Measurements from ENCODE around the gene ZFYVE19. TPM values are rescaled to one million over a fixed set of nuclear protein-coding genes. Genes with fewer than 3 reads are reported as not detected.

ZFYVE19 gene
- total and polyA plus RNA-seq, 2 of the 13 experiments (the other 11 are each of a cell fraction or from before 2014, with no cell fraction given) = 23.3 to 44.0 TPM

DNA sequence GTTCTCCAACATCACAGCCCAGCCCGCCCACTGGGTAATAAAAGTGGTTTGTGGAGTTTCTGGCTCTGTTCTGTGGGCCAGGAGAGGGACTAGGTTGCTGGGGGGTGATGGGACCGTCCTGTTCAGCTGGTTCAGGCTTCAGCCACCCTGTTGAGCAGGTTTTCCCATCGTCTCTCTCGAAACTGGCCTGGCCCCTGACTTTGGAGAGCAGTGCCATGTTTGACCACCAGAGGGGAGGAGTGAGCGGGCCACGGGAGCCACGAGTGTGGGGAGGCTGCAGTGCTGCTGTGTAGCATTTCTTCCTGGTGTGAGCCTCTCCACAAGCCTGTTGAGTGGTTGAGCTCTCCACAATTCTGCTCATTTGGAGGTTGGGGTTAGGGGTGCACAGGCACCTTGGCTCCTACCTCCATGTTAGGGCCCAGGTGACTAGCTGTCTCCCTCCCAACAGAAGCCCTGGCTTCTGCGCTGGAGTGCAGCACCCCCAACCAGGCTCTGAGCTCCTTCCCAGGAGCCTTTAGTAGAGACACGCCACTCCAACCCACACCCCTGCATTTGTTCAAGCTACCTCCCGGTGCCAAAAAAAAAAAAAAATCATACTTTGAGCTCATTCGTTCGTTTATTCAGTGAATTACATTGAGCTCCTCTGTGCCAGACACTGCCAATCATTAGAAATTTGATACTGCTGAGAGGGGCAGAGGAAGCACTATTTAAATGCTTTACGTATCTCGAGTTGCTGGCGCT, 50.9 kb downstream of the ZFYVE19 start (continued):
- TF ChIP-seq ZFP91 (CRISPR knock-in tag; IDR thresholded peaks at IDR 0.05; ENCODE audit: borderline replicate concordance) = peak; percentile 35; the same call in 1 of the 2 replicates
- TF ChIP-seq ZNF614 (CRISPR knock-in tag; IDR thresholded peaks at IDR 0.05; ENCODE audit: borderline replicate concordance) = peak; percentile 48; the same call in 1 of the 2 replicates
- TF ChIP-seq NFIC (IDR thresholded peaks at IDR 0.05; ENCODE audit: low read length) = no peak
- no peak for TF ChIP-seq SP140L (CRISPR knock-in tag; IDR thresholded peaks at IDR 0.05; ENCODE audit: borderline replicate concordance)
- TF ChIP-seq PAXIP1 (CRISPR knock-in tag; conservative IDR thresholded peaks at IDR 0.05) = no peak
- TF ChIP-seq POLR2G (IDR thresholded peaks at IDR 0.05; ENCODE audit: low read depth, low read length) = no peak
- no peak; the same call in 1 of the 2 replicates for TF ChIP-seq HMG20A (CRISPR knock-in tag; IDR thresholded peaks at IDR 0.05; ENCODE audit: borderline replicate concordance)
- 0 out of 2 replicates have a peak, but pooled peaks have one; percentile 22 for TF ChIP-seq TBX2 (CRISPR knock-in tag; IDR thresholded peaks at IDR 0.05; ENCODE audit: borderline replicate concordance)
- TF ChIP-seq, protein P1, sequence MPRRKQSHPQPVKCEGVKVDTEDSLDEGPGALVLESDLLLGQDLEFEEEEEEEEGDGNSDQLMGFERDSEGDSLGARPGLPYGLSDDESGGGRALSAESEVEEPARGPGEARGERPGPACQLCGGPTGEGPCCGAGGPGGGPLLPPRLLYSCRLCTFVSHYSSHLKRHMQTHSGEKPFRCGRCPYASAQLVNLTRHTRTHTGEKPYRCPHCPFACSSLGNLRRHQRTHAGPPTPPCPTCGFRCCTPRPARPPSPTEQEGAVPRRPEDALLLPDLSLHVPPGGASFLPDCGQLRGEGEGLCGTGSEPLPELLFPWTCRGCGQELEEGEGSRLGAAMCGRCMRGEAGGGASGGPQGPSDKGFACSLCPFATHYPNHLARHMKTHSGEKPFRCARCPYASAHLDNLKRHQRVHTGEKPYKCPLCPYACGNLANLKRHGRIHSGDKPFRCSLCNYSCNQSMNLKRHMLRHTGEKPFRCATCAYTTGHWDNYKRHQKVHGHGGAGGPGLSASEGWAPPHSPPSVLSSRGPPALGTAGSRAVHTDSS (CRISPR knock-in tag; conservative IDR thresholded peaks at IDR 0.05) = 0 out of 2 replicates have a peak, but pooled peaks have one; percentile 59
- TF ChIP-seq, protein P2, sequence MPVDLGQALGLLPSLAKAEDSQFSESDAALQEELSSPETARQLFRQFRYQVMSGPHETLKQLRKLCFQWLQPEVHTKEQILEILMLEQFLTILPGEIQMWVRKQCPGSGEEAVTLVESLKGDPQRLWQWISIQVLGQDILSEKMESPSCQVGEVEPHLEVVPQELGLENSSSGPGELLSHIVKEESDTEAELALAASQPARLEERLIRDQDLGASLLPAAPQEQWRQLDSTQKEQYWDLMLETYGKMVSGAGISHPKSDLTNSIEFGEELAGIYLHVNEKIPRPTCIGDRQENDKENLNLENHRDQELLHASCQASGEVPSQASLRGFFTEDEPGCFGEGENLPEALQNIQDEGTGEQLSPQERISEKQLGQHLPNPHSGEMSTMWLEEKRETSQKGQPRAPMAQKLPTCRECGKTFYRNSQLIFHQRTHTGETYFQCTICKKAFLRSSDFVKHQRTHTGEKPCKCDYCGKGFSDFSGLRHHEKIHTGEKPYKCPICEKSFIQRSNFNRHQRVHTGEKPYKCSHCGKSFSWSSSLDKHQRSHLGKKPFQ (CRISPR knock-in tag; IDR thresholded peaks at IDR 0.05; ENCODE audit: insufficient replicate concordance) = no peak
- peak; percentile 36; the same call in 1 of the 2 replicates for TF ChIP-seq UBTF (CRISPR knock-in tag; IDR thresholded peaks at IDR 0.05)
- TF ChIP-seq, protein P3, sequence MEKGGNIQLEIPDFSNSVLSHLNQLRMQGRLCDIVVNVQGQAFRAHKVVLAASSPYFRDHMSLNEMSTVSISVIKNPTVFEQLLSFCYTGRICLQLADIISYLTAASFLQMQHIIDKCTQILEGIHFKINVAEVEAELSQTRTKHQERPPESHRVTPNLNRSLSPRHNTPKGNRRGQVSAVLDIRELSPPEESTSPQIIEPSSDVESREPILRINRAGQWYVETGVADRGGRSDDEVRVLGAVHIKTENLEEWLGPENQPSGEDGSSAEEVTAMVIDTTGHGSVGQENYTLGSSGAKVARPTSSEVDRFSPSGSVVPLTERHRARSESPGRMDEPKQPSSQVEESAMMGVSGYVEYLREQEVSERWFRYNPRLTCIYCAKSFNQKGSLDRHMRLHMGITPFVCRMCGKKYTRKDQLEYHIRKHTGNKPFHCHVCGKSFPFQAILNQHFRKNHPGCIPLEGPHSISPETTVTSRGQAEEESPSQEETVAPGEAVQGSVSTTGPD (CRISPR knock-in tag; IDR thresholded peaks at IDR 0.05) = no peak

Data from HepG2 (cell line).